GM12873 (cell line): ENCODE measurements around the gene ATRN.

Experiments
- CTCF ChIP-seq: IDR thresholded peaks from 2 replicates; pipeline ENCODE4 v1.5.1; 2012; ENCODE audit warnings: low read depth, mild to moderate bottlenecking, moderate library complexity, low read length, control low read depth; ENCODE audit not compliant: insufficient read depth; ENCODE audit errors: missing control alignments

Gene ATRN

GRCh38 chr20:3699037-3699436, 228.2 kb downstream of the ATRN start:
- no peak for TF ChIP-seq CTCF
